NCI-H345 (cell line): ENCODE results near the gene ARHGEF7.
A peak's percentile ranks its signal among the peaks of the same experiment; 100 is the strongest.

Experiments
- DNase-seq: peaks from one replicate; lab custom pipeline; 2025; lab: John Stamatoyannopoulos, UW

Gene ARHGEF7

GRCh38 chr13:111201304-111201940 lies 86.3 kb downstream of the ARHGEF7 start:
- DNase-seq = no peak

GRCh38 chr13:111202156-111202621 lies 87.1 kb downstream of the ARHGEF7 start:
- DNase-seq = peak; percentile 52

GRCh38 chr13:111202745-111203144 lies 87.6 kb downstream of the ARHGEF7 start:
- DNase-seq = no peak

- DNase-seq = no peak
Observed at GRCh38 chr13:111203736-111204389, 88.8 kb downstream of the ARHGEF7 start.

GRCh38 chr13:111204438-111205177 lies 89.5 kb downstream of the ARHGEF7 start:
- no peak for DNase-seq

GRCh38 chr13:111206148-111206547 lies 91.0 kb downstream of the ARHGEF7 start:
- no peak for DNase-seq

- DNase-seq = no peak
Observed at GRCh38 chr13:111209613-111210012, 94.5 kb downstream of the ARHGEF7 start.

GRCh38 chr13:111210091-111210490 lies 95.0 kb downstream of the ARHGEF7 start:
- DNase-seq = no peak

- no peak for DNase-seq
Observed at GRCh38 chr13:111210544-111211469, 95.7 kb downstream of the ARHGEF7 start.

GRCh38 chr13:111211789-111212516 lies 96.8 kb downstream of the ARHGEF7 start:
- DNase-seq = no peak

GRCh38 chr13:111212517-111212873 lies 97.4 kb downstream of the ARHGEF7 start:
- no peak for DNase-seq

GRCh38 chr13:111213964-111214726 lies 99.0 kb downstream of the ARHGEF7 start:
- no peak for DNase-seq

- DNase-seq = peak; percentile 36
Observed at GRCh38 chr13:111215081-111216047, 100.3 kb downstream of the ARHGEF7 start.

- DNase-seq = peak; percentile 38
Observed at GRCh38 chr13:111216166-111216960, 101.3 kb downstream of the ARHGEF7 start.

- DNase-seq = no peak
Observed at GRCh38 chr13:111217641-111218040, 102.5 kb downstream of the ARHGEF7 start.

GRCh38 chr13:111219280-111219679 lies 104.2 kb downstream of the ARHGEF7 start:
- DNase-seq = no peak

GRCh38 chr13:111219950-111220349 lies 104.8 kb downstream of the ARHGEF7 start:
- DNase-seq = no peak

- DNase-seq = no peak
Observed at GRCh38 chr13:111225166-111225565, 110.1 kb downstream of the ARHGEF7 start.
